ENCODE results near the gene BEND4. TPM values are rescaled to one million over a fixed set of nuclear protein-coding genes. Genes with fewer than 3 reads are reported as not detected.

The BEND4 gene
- total RNA-seq, 3 donors from 2014 or later, result 0.14 to 0.51 (median 0.19) TPM

DNA sequence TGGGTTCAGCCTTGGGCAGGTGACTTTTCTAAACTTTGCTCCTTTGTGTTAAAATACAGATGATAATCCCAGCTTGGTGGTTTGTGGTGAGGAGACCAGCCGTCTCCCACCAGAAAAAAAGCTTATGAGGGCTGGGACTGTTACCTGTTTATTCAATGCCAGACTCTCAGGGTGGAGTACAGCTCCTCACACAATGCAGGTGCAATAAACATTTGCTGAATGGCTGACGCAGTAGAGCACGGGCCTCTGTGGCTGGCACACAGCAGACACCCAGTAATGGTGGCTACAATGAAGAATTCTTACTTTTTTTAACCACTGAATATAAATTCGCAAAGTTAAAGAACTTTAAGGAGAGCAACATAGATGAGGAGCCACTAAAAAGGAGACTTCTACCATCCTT is 30.2 kb downstream of the BEND4 start:
- Histone ChIP-seq H3K4me1 (ENCODE audit: low read depth) (no peaks in the 10 kb centered on the region), H3K4me3 (no peak overlapping the region), H3K36me3 (ENCODE audit: low read depth) (no peaks in the 10 kb centered on the region), H3K9me3 (no peaks in the 10 kb centered on the region)
- DNase-seq (no peak), ATAC-seq (peak; percentile 67)
- TF ChIP-seq CTCF (IDR thresholded peaks at IDR 0.05), result no peak
- intact Hi-C loops (cut with DNase I, micrococcal nuclease), result no loop called here

DNA sequence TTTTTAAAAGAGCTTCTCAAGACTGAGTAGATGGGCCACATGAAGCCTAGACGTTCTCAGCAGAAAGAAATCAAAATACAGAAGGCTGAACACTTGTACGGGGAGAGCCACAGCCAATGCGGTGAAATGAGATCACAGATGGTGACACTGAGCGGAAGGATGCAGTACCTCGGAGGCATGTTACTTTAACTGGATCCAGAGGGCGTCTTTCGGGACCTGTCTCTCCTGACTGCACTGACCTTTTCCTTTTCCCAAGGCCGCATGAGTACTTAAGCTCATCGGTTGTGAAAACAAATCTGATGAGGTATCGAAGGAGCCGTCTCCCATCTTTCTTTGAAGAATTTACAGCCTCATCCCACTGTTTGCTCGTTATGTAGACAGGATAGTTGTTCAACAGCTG is 32.6 kb downstream of the BEND4 start:
- H3K36me3 ChIP-seq (ENCODE audit: low read depth), result no peaks in the 10 kb centered on the region
- no peak overlapping the region for H3K4me3 ChIP-seq
- intact Hi-C loops (cut with DNase I, micrococcal nuclease), result no loop called here
- no peak for DNase-seq
- H3K4me1 ChIP-seq (ENCODE audit: low read depth), result no peaks in the 10 kb centered on the region
- no peak for TF ChIP-seq CTCF (IDR thresholded peaks at IDR 0.05)
- no peak for ATAC-seq
- no peaks in the 10 kb centered on the region for H3K9me3 ChIP-seq

- H3K4me1 ChIP-seq (ENCODE audit: low read depth), result no peaks in the 10 kb centered on the region
- TF ChIP-seq CTCF (IDR thresholded peaks at IDR 0.05), result no peak
- H3K9me3 ChIP-seq, result no peaks in the 10 kb centered on the region
- H3K36me3 ChIP-seq (ENCODE audit: low read depth), result no peaks in the 10 kb centered on the region
- no peak for ATAC-seq
- intact Hi-C loops (cut with DNase I, micrococcal nuclease), result no loop called here
- no peak for DNase-seq
- no peak overlapping the region for H3K4me3 ChIP-seq
These were observed 39.6 kb downstream of the BEND4 start for GRCh38 chr4:42112846-42113245.

GRCh38 chr4:42104521-42104920 is 47.9 kb downstream of the BEND4 start:
- no peak for TF ChIP-seq CTCF (IDR thresholded peaks at IDR 0.05)
- Histone ChIP-seq H3K9me3 (no peaks in the 10 kb centered on the region), H3K4me1 (ENCODE audit: low read depth) (no peaks in the 10 kb centered on the region), H3K4me3 (no peak overlapping the region), H3K36me3 (ENCODE audit: low read depth) (no peaks in the 10 kb centered on the region)
- intact Hi-C loops (cut with DNase I, micrococcal nuclease), result no loop called here
- no peak for DNase-seq
- no peak for ATAC-seq

- no peak for DNase-seq
- no peak for ATAC-seq
- Histone ChIP-seq H3K4me3 (no peak overlapping the region), H3K9me3 (no peaks in the 10 kb centered on the region), H3K4me1 (ENCODE audit: low read depth) (no peaks in the 10 kb centered on the region), H3K36me3 (ENCODE audit: low read depth) (no peaks in the 10 kb centered on the region)
- no peak for TF ChIP-seq CTCF (IDR thresholded peaks at IDR 0.05)
- intact Hi-C loops (cut with DNase I, micrococcal nuclease), result no loop called here
These were observed 50.9 kb downstream of the BEND4 start for GRCh38 chr4:42101446-42101975.

DNA sequence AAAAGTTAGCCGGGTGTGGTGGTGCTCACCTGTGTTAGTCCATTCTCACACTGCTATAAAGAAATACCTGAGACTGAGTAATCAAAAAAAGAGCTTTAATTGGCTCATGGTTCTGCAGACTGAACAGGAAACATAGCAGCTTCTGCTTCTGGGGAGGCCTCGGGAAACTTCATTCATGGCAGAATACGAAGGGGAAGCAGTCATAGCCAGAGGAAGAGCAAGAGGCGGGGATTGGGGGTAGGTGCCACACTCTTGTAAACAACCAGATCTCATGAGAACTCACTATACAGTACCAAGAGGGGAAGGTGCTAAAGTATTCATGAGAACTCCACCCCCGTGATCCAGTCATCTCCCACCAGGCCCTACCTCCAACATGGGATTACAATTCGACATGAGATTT is 64.1 kb downstream of the BEND4 start:
- DNase-seq, result no peak
- H3K4me1 ChIP-seq (ENCODE audit: low read depth), result no peaks in the 10 kb centered on the region
- intact Hi-C loops (cut with DNase I, micrococcal nuclease), result no loop called here
- no peaks in the 10 kb centered on the region for H3K36me3 ChIP-seq (ENCODE audit: low read depth)
- no peaks in the 10 kb centered on the region for H3K9me3 ChIP-seq
- TF ChIP-seq CTCF (IDR thresholded peaks at IDR 0.05), result no peak
- no peak for ATAC-seq
- no peak overlapping the region for H3K4me3 ChIP-seq
